Fibroblast of skin of abdomen (primary cell): ENCODE data around the gene PTGIR.
A peak's percentile ranks its signal among the peaks of the same experiment; 100 is the strongest.
"Not testable (repeated sequence)": the region's sequence is repeated elsewhere in the genome, so short reads cannot be mapped to it uniquely, and the experiment has no call there.

ENCODE experiments used
- DNase-seq: peaks from one replicate; pipeline ENCODE4 v3.0.0-alpha.2; 2013

The PTGIR gene

DNA sequence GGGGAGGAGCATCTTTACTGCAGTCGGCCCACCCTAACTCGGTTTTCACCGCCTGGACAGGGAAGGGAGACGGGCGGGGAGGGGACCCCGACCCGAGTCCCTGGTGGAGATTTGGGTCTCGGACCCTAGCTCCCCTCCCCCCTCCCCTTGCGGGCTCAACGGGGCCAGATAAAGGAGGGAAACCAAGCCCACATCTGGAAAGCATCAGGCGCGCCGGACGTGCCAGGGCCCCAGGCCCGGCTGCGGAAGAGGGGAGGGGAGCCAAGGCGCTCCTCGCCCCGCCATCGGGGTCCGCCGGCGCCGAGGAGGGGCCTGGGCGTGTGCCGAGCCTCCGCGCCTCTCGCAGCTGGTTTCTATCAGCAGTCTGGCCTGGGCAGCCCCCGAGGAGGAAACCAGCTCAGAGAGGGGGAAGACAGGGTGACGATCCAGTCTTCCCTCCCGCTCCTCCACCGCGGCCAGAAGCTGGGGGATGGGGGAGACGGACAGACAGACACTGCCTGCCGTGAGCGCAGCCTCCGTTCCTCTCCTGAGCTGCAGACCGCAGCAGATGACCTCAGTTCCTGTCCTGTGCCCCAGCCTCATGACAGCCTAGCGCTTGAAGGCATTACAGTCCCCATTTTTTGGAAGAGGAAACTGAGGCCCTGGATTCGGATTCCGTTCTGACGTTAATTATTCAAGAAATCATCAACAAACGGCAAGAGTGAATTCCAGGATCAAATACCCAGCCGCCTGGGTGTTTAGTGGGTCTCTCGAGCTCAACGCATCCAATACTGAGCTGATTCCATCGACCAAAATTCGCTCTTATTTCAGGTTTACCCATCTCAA is 14.7 kb upstream of the PTGIR start:
- DNase-seq, result peak; percentile 93

- no peak for DNase-seq
Measured at GRCh38 chr19:46637224-46637623, 12.3 kb upstream of the PTGIR start.

GRCh38 chr19:46635920-46636761 is 11.3 kb upstream of the PTGIR start, which contains the start of gene GNG8:
Gene GNG8, minus strand, starts transcription at chr19:46636202. Its CDS starts 1,520 bp downstream, at chr19:46634682.
- no peak for DNase-seq

- DNase-seq, result no peak
Measured at GRCh38 chr19:46634656-46635218, 9.8 kb upstream of the PTGIR start.

DNA sequence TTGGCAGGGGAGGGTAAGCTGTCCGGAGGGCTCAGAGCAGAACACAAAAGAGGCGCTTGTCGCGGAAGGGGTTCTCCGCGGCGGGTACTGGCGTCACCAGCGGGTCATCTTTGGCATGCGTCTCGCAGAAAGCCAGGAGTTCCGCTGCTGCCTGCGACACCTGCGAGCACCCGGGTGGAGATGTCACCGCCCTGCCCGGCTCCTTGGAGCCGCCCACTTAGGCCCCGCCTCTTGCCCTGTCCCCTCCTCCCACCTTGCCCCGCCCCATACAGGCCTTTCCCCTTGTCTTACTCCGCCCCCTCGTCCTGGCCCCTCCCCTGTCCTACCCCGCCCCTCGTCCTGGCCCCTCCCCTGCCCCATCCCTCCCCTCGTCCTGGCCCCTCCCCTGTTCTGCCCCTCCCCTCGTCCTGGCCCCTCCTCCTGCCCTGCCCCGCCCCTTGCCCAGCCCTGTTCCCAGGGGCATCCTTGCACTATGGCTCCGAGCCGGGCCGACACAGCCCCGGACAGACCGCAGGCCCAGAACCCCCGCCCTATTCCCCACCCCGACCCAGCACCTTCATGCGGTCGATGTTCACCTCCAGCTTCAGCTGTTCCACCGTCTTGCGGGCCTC is 9.3 kb upstream of the PTGIR start:
- peak; percentile 84 for DNase-seq

GRCh38 chr19:46633130-46633529 is 8.2 kb upstream of the PTGIR start:
- no peak for DNase-seq

- DNase-seq, result peak; percentile 81
Measured at GRCh38 chr19:46631481-46631880, 6.6 kb upstream of the PTGIR start.

DNA sequence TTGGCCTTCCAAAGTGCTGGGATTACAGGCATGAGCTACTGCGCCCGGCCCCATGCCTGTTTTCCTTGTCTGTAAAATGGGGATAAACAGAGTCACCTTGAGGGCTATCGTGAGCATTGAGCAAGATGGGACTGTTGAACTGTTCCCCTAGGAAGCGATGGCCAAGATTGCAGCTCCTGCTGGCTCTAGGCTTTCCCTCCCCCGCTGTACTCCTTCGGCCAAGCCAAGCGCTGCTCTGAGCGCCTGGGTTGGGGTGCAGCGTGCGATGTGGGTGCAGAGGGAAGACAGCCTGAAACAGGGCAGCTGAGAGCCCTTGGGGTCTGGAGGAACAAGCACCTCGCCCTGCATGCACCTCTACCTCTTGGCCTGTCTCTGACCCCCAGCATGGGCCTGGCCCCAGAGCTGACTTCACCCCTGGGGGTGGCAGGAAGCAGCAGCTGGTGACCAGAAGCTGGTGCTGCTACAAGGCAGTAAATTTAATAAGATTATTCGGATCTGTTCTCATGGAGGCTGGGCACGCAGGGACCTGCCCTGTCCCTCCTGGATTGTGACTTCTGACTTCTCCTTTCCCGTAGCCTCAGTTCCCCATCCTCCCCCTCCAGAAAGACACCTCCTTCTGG is 5.8 kb upstream of the PTGIR start:
- no peak for DNase-seq

DNA sequence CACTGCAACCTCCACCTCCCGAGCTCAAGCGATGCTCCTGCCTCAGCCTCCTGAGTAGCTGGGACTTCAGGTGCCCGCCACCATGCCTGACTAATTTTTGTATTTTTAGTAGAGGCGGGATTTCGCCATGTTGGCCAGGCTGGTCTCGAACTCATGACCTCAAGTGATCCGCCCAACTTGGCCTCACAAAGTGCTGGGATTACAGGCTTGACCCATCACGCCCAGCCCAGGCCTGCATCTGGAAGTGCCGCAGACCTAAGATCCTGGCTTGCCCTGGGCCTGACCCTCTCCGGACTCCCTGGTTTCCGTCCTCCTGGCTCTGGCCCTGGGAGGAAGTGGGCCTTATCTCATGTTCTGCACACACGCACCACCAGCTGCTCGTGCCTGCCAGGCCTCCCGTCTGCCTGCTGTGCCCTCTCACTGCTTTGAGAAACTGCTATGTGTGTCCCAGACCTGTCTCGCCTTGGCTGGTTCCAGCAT is 4.7 kb upstream of the PTGIR start:
- DNase-seq, result no peak

- DNase-seq, result not testable (repeated sequence)
Measured at GRCh38 chr19:46628970-46629369, 4.1 kb upstream of the PTGIR start.

- no peak for DNase-seq
Measured at GRCh38 chr19:46626446-46626845, 1.6 kb upstream of the PTGIR start.

GRCh38 chr19:46625731-46626130 is 842 bp upstream of the PTGIR start:
- no peak for DNase-seq

GRCh38 chr19:46623915-46624502 is 880 bp downstream of the PTGIR start:
- DNase-seq, result no peak

GRCh38 chr19:46622118-46622446 is 2.8 kb downstream of the PTGIR start:
- DNase-seq, result no peak

GRCh38 chr19:46621191-46622117 is 3.4 kb downstream of the PTGIR start:
- no peak for DNase-seq

GRCh38 chr19:46620716-46621115 is 4.2 kb downstream of the PTGIR start:
- peak; percentile 55 for DNase-seq

- DNase-seq, result no peak
Measured at GRCh38 chr19:46620267-46620666, 4.6 kb downstream of the PTGIR start.

GRCh38 chr19:46618670-46619231 is 6.1 kb downstream of the PTGIR start:
- DNase-seq, result no peak

GRCh38 chr19:46617601-46618000 is 7.3 kb downstream of the PTGIR start:
- DNase-seq, result no peak

- DNase-seq, result peak; percentile 71
Measured at GRCh38 chr19:46616631-46617322, 8.1 kb downstream of the PTGIR start.
